Measurements from ENCODE around the gene CHCHD2. TPM values are rescaled to one million over a fixed set of nuclear protein-coding genes. Genes with fewer than 3 reads are reported as not detected.
"Not testable (repeated sequence)": the region's sequence is repeated elsewhere in the genome, so short reads cannot be mapped to it uniquely, and the experiment has no call there.

CHCHD2 gene
- total RNA-seq, 1 experiment from 2014 or later = 454 TPM

GRCh38 chr7:56097700-56098099, 8.6 kb downstream of the CHCHD2 start:
- POLR2A ChIA-PET = no interaction called here
- H3K36me3 Mint-ChIP-seq (ENCODE audit: insufficient read depth, unreplicated experiment) = peaks cover 48% of the 10 kb centered on the region
- Histone ChIP-seq H3K27me3 (replicated peaks; ENCODE audit: control insufficient read depth, insufficient read depth, low read length) (no peaks in the 10 kb centered on the region), H3K4me1 (no peaks in the 10 kb centered on the region), H3K9me3 (no peaks in the 10 kb centered on the region), H3K4me3 (ENCODE audit: low read depth, low read length) (no peak overlapping the region), H3K36me3 (ENCODE audit: control insufficient read depth, insufficient read depth, low read length) (peaks cover 2% of the 10 kb centered on the region; the same call in 1 of the 2 replicates)
- BruUV-seq (replicated peaks) = no TSS peak
- CTCF ChIA-PET = no interaction called here
- TF ChIP-seq CTCF (IDR thresholded peaks at IDR 0.05; ENCODE audit: insufficient read depth in 1 of 2, low read depth in 1 of 2, low read length in 1 of 2, severe bottlenecking in 1 of 2, unreplicated experiment in 1 of 2) = no peak
- no peaks in the 10 kb centered on the region for H3K27me3 Mint-ChIP-seq (ENCODE audit: insufficient read depth, unreplicated experiment)
- H3K4me1 Mint-ChIP-seq (ENCODE audit: low read depth, unreplicated experiment) = no peaks in the 10 kb centered on the region
- intact Hi-C loops (cut with micrococcal nuclease; ENCODE audit: unreplicated experiment) = no loop called here
- H3K27ac Mint-ChIP-seq (ENCODE audit: unreplicated experiment) = no peak overlapping the region
- DNase-seq = no peak
- H3K4me3 Mint-ChIP-seq (ENCODE audit: unreplicated experiment) = no peak overlapping the region
- H3K9me3 Mint-ChIP-seq (ENCODE audit: unreplicated experiment) = no peaks in the 10 kb centered on the region

- Histone ChIP-seq H3K9me3 (no peaks in the 10 kb centered on the region), H3K36me3 (ENCODE audit: control insufficient read depth, insufficient read depth, low read length) (no peaks in the 10 kb centered on the region), H3K4me3 (ENCODE audit: low read depth, low read length) (no peak within 1 kb of the TSS), H3K27me3 (replicated peaks; ENCODE audit: control insufficient read depth, insufficient read depth, low read length) (no peaks in the 10 kb centered on the region), H3K4me1 (no peaks in the 10 kb centered on the region)
- no TSS peak for BruUV-seq (replicated peaks)
- no peaks in the 10 kb centered on the region for H3K4me1 Mint-ChIP-seq (ENCODE audit: low read depth, unreplicated experiment)
- TF ChIP-seq CTCF (IDR thresholded peaks at IDR 0.05; ENCODE audit: insufficient read depth in 1 of 2, low read depth in 1 of 2, low read length in 1 of 2, severe bottlenecking in 1 of 2, unreplicated experiment in 1 of 2) = peak; percentile 29 to 40
- peak in 1 of 2 experiments; percentile 26 for DNase-seq
- intact Hi-C loops (cut with micrococcal nuclease; ENCODE audit: unreplicated experiment) = no loop called here
- peaks cover 18% of the 10 kb centered on the region for H3K36me3 Mint-ChIP-seq (ENCODE audit: insufficient read depth, unreplicated experiment)
- H3K27me3 Mint-ChIP-seq (ENCODE audit: insufficient read depth, unreplicated experiment) = no peaks in the 10 kb centered on the region
- H3K4me3 Mint-ChIP-seq (ENCODE audit: unreplicated experiment) = no peak within 1 kb of the TSS
- no peaks in the 10 kb centered on the region for H3K9me3 Mint-ChIP-seq (ENCODE audit: unreplicated experiment)
- no peak within 1 kb of the TSS for H3K27ac Mint-ChIP-seq (ENCODE audit: unreplicated experiment)
- ChIA-PET CTCF (interaction anchor here (0.5 to 0.9 kb wide), 4 partner anchors 46 to 86 kb away, joined by 3 to 14 read pairs (median 4); no protein-coding TSS in a partner anchor), POLR2A (no interaction called here)
Observed at GRCh38 chr7:56092789-56093531, 13.3 kb downstream of the CHCHD2 start, which contains the start of gene PHKG1. PHKG1 (minus strand) TSS chr7:56092952; CDS start chr7:56088941, 4,011 bp downstream.

GRCh38 chr7:56092388-56092787, 13.9 kb downstream of the CHCHD2 start:
- H3K27me3 ChIP-seq (replicated peaks; ENCODE audit: control insufficient read depth, insufficient read depth, low read length); H3K27ac Mint-ChIP-seq (ENCODE audit: unreplicated experiment); DNase-seq; BruUV-seq (replicated peaks); H3K36me3 ChIP-seq (ENCODE audit: control insufficient read depth, insufficient read depth, low read length); H3K4me3 ChIP-seq (ENCODE audit: low read depth, low read length); H3K9me3 ChIP-seq; H3K4me3 Mint-ChIP-seq (ENCODE audit: unreplicated experiment); H3K9me3 Mint-ChIP-seq (ENCODE audit: unreplicated experiment); H3K4me1 ChIP-seq; H3K27me3 Mint-ChIP-seq (ENCODE audit: insufficient read depth, unreplicated experiment); POLR2A ChIA-PET; H3K4me1 Mint-ChIP-seq (ENCODE audit: low read depth, unreplicated experiment); intact Hi-C loops (cut with micrococcal nuclease; ENCODE audit: unreplicated experiment): not testable (repeated sequence)
- CTCF ChIA-PET = interaction anchor here (0.7 to 0.9 kb wide), 3 partner anchors 46 to 85 kb away, joined by 3 to 14 read pairs (median 4); no protein-coding TSS in a partner anchor
- H3K36me3 Mint-ChIP-seq (ENCODE audit: insufficient read depth, unreplicated experiment) = peaks cover 18% of the 10 kb centered on the region
